Muscle layer of colon (tissue), 2 donors: ENCODE measurements around the gene MTAP.

ENCODE experiments used
- H3K27ac ChIP-seq: one replicate; pipeline ENCODE4 v1.7.0; 2013; ENCODE audit warnings: low read depth, mild to moderate bottlenecking, low read length, moderate library complexity
- H3K27me3 ChIP-seq, 2 donors: one replicate each; pipeline ENCODE4 v1.7.0; 2013; ENCODE audit warnings: low read length in 2 of 2, mild to moderate bottlenecking in 2 of 2; ENCODE audit not compliant: insufficient read depth in 2 of 2, control insufficient read depth in 1 of 2
- H3K36me3 ChIP-seq: one replicate; pipeline ENCODE4 v1.7.0; 2013; ENCODE audit warnings: mild to moderate bottlenecking, low read length; ENCODE audit not compliant: insufficient read depth
- H3K4me1 ChIP-seq: one replicate; pipeline ENCODE4 v1.7.0; 2013; ENCODE audit warnings: mild to moderate bottlenecking, low read length; ENCODE audit not compliant: insufficient read depth
- H3K4me3 ChIP-seq, 2 donors: one replicate each; pipeline ENCODE4 v1.7.0; 2013; ENCODE audit warnings: low read length in 2 of 2, low read depth in 1 of 2, mild to moderate bottlenecking in 1 of 2, moderate library complexity in 1 of 2
- H3K9ac ChIP-seq: one replicate; pipeline ENCODE4 v1.7.0; 2013; ENCODE audit warnings: low read length
- H3K9me3 ChIP-seq: one replicate; pipeline ENCODE4 v1.7.0; 2013; ENCODE audit warnings: mild to moderate bottlenecking, low read length
- donor health status: abdominal sarcoma.
- donor health status: Adenocarcinoma of cecum.

MTAP gene

GRCh38 chr9:21974343-21974721, 171.9 kb downstream of the MTAP start:
- Histone ChIP-seq H3K4me3 (peak overlapping the region; percentile 16 to 41), H3K27me3 (peaks cover 90 to 94% of the 10 kb centered on the region in 2 donors), H3K9ac (no peak overlapping the region), H3K36me3 (no peaks in the 10 kb centered on the region), H3K27ac (no peak overlapping the region), H3K4me1 (no peaks in the 10 kb centered on the region), H3K9me3 (peaks cover 8% of the 10 kb centered on the region)

GRCh38 chr9:21974722-21975409, 172.4 kb downstream of the MTAP start:
- Histone ChIP-seq H3K9me3 (peaks cover 5% of the 10 kb centered on the region), H3K4me1 (no peaks in the 10 kb centered on the region), H3K27ac (no peak overlapping the region), H3K4me3 (peak overlapping the region; percentile 16 to 41), H3K27me3 (peaks cover 89 to 94% of the 10 kb centered on the region in 2 donors), H3K36me3 (no peaks in the 10 kb centered on the region), H3K9ac (no peak overlapping the region)

- H3K27me3 ChIP-seq = peaks cover 78 to 81% of the 10 kb centered on the region in 2 donors
- H3K4me3 ChIP-seq = no peak overlapping the region
- no peaks in the 10 kb centered on the region for H3K9me3 ChIP-seq
- H3K27ac ChIP-seq = no peak overlapping the region
- H3K9ac ChIP-seq = no peak overlapping the region
- no peaks in the 10 kb centered on the region for H3K36me3 ChIP-seq
- no peaks in the 10 kb centered on the region for H3K4me1 ChIP-seq
Measured at GRCh38 chr9:21976334-21976875, 174.0 kb downstream of the MTAP start.

GRCh38 chr9:21982391-21982790, 180.0 kb downstream of the MTAP start:
- no peaks in the 10 kb centered on the region for H3K4me1 ChIP-seq

GRCh38 chr9:21982861-21983560, 180.6 kb downstream of the MTAP start:
- H3K36me3 ChIP-seq = no peaks in the 10 kb centered on the region
- H3K27me3 ChIP-seq = peaks cover 52 to 59% of the 10 kb centered on the region in 2 donors
- no peaks in the 10 kb centered on the region for H3K9me3 ChIP-seq
- no peak overlapping the region for H3K27ac ChIP-seq
- no peaks in the 10 kb centered on the region for H3K4me1 ChIP-seq
- no peak overlapping the region for H3K4me3 ChIP-seq
- no peak overlapping the region for H3K9ac ChIP-seq

More at GRCh38 chr9:21982391-21982790, 180.0 kb downstream of the MTAP start:
- Histone ChIP-seq H3K27ac (no peak overlapping the region), H3K4me3 (no peak overlapping the region), H3K9ac (no peak overlapping the region), H3K36me3 (no peaks in the 10 kb centered on the region), H3K9me3 (no peaks in the 10 kb centered on the region), H3K27me3 (peaks cover 52 to 62% of the 10 kb centered on the region in 2 donors)

- H3K9me3 ChIP-seq = peaks cover 4% of the 10 kb centered on the region
- H3K27ac ChIP-seq = no peak overlapping the region
- H3K4me1 ChIP-seq = no peaks in the 10 kb centered on the region
- no peak overlapping the region for H3K9ac ChIP-seq
- H3K36me3 ChIP-seq = no peaks in the 10 kb centered on the region
- H3K4me3 ChIP-seq = no peak overlapping the region
- H3K27me3 ChIP-seq = peaks cover 54 to 62% of the 10 kb centered on the region in 2 donors
Measured at GRCh38 chr9:21983561-21983935, 181.1 kb downstream of the MTAP start.

DNA sequence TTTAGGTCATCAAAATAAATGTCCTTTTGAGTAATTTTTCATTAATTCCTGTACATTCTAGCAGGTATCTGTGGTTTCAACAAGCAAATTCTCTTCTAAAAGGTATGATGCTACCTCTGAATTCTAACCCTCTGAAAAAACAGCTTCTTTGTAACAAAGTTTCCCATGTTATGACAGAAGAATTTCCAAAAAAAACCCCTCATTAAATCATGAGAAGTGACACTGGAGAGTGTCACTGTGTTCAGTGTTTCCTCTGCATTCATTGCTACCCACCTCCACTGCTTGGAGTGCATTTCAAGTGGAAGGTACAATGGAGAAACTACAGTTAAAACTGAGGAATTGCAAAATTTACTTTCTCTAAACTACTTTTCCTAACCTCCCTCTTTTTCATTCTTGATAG, 181.7 kb downstream of the MTAP start:
- peaks cover 54 to 62% of the 10 kb centered on the region in 2 donors for H3K27me3 ChIP-seq
- H3K9ac ChIP-seq = no peak overlapping the region
- H3K27ac ChIP-seq = no peak overlapping the region
- peaks cover 4% of the 10 kb centered on the region for H3K9me3 ChIP-seq
- no peaks in the 10 kb centered on the region for H3K4me1 ChIP-seq
- H3K4me3 ChIP-seq = no peak overlapping the region
- no peaks in the 10 kb centered on the region for H3K36me3 ChIP-seq

DNA sequence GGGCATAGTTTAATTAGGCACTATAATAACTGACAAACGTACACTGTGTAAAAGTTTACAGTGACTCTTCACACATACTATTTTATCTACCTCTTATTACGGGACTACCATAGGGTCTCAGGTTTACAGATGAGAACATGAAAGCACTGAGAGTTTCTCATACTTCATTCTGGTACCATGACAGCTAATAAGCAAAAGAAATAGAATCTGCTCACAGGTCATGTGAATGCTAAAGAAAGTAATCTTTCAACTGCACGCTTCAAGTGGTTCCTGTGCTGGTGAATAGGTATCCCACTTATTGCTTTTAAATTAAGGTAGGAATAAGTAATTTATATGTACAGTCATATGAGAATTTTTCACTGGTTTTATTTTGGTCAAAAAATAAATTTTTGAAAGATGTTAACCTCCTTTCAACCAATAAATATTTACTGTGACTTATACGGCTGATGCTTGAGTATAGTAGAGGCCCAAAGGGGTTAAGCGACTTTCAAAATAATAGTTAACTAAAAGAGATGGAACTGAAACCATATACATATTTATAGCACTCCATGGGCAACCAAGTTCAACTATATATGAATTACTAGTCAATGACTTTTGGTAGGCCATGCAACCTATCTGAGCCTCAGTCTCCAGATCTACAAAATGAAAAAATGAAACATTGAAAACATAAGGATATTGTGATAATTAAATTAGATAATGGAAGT, 183.7 kb downstream of the MTAP start:
- H3K27ac ChIP-seq = no peak overlapping the region
- H3K36me3 ChIP-seq = no peaks in the 10 kb centered on the region
- peaks cover 4% of the 10 kb centered on the region for H3K9me3 ChIP-seq
- H3K4me3 ChIP-seq = no peak overlapping the region
- H3K4me1 ChIP-seq = no peaks in the 10 kb centered on the region
- no peak overlapping the region for H3K9ac ChIP-seq
- H3K27me3 ChIP-seq = peaks cover 58 to 74% of the 10 kb centered on the region in 2 donors
